Esophagus muscularis mucosa (tissue), 4 donors: ENCODE data around the gene CNOT6.

ENCODE experiments used
- EP300 ChIP-seq: sonication (generic); formaldehyde crosslinking; IDR thresholded peaks from one replicate; pipeline ENCODE4 v1.6.1; 2017; ENCODE audit warnings: antibody characterized with exemption
- POLR2A ChIP-seq: fragments of 450-650 bp; IDR thresholded peaks from one replicate; pipeline ENCODE4 v1.6.1; 2017; ENCODE audit warnings: antibody characterized with exemption, moderate library complexity, mild to moderate bottlenecking, low read depth
- POLR2AphosphoS5 ChIP-seq, 2 donors: sonication (generic); formaldehyde crosslinking; IDR thresholded peaks; one replicate each; pipeline ENCODE4 v1.6.1; 2017; ENCODE audit warnings: antibody characterized with exemption in 2 of 2
- TF ChIP-seq, protein P1 (sequence below), 3 experiments: fragments of 200-600 bp in 2 of 3; fragments of 450-650 bp in 1 of 3; sonication (generic) in 2 of 3; IDR thresholded peaks; one replicate each; pipeline ENCODE4 v1.5.1; 2017 to 2019; ENCODE audit warnings: antibody characterized with exemption in 3 of 3, mild to moderate bottlenecking in 2 of 3, moderate library complexity in 1 of 3

DNA sequence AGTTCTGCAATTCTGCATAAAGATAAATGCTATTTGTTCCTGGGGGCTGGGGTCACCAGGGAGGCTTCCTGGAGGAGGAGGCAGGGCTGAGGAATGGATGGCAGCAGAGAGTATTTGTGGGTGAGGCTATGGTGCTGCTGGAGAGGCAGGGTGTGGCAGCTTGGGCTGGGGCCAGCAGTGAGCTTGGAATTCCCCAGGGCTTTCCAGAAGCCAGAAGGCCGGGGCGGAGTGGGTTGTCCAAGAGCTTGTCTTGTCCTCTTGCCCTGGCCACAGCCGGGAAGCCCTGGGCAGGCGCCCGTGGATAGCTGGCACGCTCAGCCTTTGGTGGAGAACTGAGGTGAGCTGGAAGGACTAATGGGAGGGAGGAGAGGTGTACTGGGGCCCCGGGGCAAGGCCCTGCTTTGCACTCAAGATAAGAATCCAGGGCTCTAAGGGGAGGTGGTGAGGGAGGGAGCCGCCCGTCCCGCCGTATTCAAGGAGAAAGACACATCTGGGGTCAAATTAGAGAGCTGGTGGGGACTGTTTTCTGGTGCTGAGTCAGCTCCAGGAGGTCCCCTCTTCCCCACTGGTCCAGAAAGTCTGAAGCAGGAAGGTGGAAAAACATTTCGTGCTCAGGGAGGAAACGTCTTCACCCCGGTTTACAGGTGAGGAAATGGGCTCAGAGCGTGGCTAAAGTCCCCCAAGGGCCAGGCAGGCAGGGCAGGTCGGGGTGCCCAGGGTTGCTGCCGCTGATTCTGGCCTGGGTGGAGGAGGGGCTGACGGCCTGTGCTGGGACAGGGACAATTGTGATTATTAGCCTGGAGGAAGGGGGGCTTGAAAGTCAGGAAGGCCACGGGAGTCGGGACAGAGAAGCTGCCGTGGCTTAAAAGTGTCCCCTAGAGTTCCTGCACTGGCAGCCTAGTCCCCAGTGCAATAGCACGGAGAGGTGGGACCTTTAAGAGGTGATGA, 26.9 kb upstream of the CNOT6 start:
- TF ChIP-seq, protein P1, sequence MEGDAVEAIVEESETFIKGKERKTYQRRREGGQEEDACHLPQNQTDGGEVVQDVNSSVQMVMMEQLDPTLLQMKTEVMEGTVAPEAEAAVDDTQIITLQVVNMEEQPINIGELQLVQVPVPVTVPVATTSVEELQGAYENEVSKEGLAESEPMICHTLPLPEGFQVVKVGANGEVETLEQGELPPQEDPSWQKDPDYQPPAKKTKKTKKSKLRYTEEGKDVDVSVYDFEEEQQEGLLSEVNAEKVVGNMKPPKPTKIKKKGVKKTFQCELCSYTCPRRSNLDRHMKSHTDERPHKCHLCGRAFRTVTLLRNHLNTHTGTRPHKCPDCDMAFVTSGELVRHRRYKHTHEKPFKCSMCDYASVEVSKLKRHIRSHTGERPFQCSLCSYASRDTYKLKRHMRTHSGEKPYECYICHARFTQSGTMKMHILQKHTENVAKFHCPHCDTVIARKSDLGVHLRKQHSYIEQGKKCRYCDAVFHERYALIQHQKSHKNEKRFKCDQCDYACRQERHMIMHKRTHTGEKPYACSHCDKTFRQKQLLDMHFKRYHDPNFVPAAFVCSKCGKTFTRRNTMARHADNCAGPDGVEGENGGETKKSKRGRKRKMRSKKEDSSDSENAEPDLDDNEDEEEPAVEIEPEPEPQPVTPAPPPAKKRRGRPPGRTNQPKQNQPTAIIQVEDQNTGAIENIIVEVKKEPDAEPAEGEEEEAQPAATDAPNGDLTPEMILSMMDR (IDR thresholded peaks at IDR 0.05) = no peak
- no peak for TF ChIP-seq POLR2A
- TF ChIP-seq POLR2AphosphoS5 (IDR thresholded peaks at IDR 0.05) = no peak
- TF ChIP-seq EP300 = no peak
